Limb (tissue), 2 donors: ENCODE measurements around the gene CAB39L.

ENCODE experiments used
- DNase-seq, 2 donors: peaks; one replicate each; pipeline ENCODE4 v3.0.0-alpha.2; 2016; ENCODE audit errors: extremely low spot score in 2 of 2

CAB39L gene

DNA sequence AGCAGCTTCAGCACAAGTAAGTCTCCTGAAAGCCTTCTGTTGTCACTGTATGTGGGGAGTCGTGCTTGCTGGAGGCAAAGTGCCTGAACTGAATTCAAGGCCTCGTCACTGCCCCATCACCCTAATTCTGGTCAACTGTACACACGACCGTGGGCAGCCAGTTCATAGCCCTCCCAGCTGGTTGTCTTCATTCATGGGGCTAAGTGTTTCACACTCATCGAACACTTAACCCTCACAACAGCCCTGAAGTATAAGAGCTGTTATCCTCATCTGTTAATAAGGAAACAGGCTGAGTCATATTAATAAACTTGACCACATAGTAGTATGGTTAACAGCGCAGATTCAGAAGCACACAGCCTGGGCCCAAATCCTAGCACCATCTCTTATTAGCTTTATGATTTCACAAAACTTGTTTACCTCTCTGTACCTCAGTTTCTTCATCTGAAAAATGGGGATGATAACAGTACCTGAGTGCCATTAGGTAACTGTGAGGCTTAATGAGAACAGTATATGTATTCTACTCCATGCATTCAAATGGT, 129.5 kb downstream of the CAB39L start:
- no peak for DNase-seq

GRCh38 chr13:49311816-49312215, 132.0 kb downstream of the CAB39L start:
- no peak for DNase-seq

DNA sequence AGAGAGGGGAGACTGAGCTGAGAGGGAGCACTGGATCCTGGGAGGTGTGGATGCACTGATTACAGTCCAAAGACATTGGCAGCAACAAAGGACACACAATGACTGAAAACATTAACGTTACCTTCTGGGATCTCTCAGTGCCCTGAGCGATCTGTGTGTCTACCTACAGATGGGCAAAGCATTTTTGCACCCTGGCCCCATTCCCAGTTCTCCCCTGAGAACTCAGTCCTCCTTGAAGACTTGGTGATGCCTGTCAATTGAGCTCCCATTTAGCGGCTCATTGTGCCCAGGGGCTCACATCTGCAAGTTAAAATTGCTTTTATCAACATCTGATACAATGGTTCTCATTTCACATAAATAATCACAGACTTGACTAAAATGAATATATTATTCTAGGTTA, 133.6 kb downstream of the CAB39L start:
- DNase-seq = no peak

DNA sequence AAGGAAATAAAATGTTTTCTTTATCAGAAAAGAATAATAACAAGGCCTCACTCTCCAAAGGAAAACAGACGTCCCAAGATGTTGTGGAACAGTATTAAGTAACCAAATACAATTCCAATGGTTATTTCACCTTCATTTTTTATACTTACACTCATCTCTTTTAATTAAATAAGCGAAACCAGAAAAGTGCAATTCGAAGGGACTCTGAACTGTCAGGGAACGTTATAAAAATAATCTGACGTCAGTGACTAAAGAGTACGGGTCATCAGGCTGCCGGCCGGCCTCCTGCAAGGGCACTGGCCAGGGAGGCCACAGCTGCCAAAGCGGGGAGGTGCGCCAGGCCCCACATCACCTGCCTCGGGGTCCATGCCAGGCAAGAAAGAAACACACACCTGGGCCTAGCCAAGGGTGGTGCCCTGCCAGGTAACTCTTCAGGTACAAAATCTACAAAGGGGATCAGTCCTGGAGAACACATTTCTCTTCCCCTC, 134.9 kb downstream of the CAB39L start:
- DNase-seq = no peak

- peak in 1 of 2 donors; percentile 52 for DNase-seq
Observed at GRCh38 chr13:49308097-49308875, 135.6 kb downstream of the CAB39L start.

- no peak for DNase-seq
Observed at GRCh38 chr13:49307365-49307764, 136.5 kb downstream of the CAB39L start.

- no peak for DNase-seq
Observed at GRCh38 chr13:49305792-49306425, 138.0 kb downstream of the CAB39L start.

- DNase-seq = no peak
Observed at GRCh38 chr13:49304763-49305700, 138.8 kb downstream of the CAB39L start.

DNA sequence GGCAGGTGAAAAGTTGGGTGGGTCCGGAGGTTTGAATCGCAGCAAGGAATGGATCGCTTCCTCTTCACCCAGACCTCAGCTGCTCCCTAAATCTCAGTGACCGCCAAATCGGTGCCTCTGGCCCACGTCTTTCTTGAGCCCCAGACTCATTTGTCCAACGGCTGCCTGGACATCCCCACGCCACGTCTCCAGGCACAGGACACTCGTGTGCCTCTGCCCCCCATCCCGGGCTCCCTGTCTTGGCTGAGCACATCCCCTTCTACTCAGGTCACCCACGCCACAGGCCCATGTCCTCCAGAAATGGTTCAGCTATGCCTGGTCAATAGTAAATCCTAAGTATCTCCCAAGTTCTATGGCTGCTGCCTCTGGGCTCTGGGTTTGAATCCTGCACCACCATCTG, 139.5 kb downstream of the CAB39L start:
- DNase-seq = no peak

- DNase-seq = no peak
Observed at GRCh38 chr13:49303533-49304252, 140.2 kb downstream of the CAB39L start.

DNA sequence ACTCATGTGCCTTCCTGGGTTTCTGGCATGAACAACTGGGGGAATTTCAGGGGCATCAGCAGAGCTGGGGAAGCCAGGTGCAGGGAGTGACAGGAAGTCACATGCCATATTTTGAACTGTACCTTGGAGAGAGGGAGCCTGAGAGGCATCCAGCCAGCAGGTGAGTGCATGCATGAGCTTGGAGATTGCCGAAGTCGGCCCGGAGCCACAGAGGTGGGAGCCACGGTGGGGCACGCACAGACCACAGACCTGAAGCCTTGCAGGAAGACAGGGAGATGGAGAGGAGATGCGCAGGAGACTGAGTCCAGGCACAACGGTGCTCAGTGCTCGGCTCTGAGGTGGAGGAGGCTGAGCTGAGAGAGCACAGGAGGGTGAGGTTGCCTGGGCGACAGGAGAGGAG, 141.0 kb downstream of the CAB39L start:
- DNase-seq = no peak

DNA sequence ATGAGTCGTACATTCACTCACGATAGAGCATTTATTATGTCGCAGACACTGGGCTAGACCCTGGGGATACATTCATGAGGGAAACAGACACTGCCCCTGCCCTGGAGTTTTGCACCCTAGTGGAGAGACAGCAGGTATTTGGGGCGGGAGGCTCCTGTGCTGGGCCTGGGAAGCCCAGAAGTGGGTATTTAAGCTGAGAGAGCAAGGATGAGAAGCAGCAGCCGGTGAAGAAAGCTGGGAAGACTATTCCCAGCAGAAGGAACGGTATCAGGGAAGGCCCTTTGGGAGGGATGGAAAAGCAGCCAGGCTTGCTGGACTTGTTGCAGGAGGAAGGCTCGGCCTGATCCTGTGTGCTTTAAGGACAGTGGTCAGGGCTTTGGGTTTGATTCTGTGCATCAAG, 141.6 kb downstream of the CAB39L start:
- DNase-seq = no peak

DNA sequence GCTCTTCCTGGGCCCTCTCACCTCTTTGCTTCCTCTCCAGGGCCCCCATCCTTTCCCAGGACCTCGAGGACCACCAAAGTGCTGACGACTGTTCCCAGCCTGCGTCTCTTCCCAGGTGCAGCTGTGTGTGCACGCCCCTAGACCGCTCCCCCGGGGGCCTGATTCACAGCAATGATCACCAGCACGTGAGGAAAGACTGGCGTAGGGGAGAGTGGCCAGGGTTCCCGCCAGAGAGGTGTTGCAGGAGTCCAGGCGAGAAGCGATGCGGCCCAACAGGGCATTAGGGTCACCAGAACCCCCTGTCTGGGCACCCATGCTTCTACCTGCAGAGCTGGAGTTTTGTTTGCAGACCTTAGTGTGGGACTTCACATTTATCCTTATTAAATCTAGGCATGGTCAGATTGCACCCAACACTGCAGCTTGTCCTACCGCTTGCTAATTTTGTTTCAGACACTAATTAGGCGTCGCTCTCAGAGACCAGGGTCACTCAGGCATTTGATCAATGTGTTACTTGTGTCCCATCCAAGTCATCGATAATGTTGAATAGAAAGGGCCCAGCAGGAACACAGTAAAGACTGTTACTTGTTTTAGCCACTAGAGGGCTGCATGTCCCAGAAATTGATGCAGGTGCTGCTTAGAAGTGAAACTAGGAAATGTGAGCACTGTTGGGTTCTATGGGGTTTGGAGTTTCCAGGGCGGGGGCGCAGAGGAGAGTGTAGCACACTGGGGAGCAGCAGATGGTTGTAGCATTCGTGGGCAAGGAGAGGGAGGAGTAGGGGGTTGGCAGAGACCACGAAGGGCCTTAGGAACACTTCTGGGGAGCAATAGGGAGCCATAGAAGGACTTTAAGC, 142.9 kb downstream of the CAB39L start:
- peak in 1 of 2 donors; percentile 89 for DNase-seq

GRCh38 chr13:49300276-49300675, 143.6 kb downstream of the CAB39L start:
- DNase-seq = no peak

DNA sequence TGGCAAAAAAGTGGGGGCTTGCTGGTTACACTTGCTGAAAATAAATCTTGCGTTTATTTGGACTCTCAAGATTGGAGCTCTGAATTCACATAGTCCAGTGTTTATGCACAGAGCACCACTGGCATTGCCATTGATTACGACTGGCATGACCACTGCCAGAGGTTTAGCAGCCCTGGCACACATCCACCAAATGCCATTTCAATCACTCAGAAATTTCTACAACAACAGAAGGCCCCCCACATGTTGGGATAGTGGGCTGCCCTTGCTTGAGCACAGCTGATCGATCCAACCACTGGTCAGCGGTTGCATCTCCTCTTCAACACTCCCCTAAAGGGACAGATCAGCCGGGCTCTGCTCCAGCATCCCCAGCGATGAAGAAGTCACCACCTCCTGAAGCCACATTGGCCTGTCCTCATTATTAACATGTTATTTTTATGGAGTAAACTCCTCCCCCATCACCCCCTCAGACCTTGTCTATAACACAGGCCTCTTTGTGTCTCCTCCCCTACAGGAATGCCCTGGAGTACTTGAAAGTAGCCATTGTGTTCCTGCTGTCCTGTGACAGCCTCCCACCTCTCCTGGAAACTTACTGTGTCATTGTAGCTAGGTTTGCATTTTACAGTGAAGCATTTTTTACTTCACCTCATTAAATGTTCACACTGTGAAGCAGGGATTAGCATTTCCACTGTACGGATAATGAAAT, 144.8 kb downstream of the CAB39L start:
- no peak for DNase-seq

DNA sequence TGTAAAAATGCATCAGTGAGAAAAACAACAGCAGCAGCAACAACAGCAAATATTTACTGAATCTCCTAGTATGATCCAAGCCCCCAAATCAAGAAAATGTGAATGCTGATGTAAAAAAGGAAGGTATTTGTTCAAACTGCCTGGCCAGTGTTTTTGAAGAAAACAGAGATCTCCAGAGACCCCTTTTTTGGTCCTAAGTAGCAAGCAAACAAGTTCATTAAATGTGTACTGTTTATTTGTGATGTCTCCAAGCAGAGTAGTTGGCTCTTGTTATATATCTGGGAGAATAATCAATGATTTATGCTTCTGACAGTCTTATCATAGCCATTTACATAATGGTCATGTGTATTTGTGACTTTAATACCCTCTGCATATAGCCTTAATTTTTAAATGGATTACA, 145.4 kb downstream of the CAB39L start:
- DNase-seq = no peak

- no peak for DNase-seq
Observed at GRCh38 chr13:49297338-49297737, 146.5 kb downstream of the CAB39L start.

GRCh38 chr13:49296659-49297058, 147.2 kb downstream of the CAB39L start:
- DNase-seq = no peak

GRCh38 chr13:49295244-49295643, 148.6 kb downstream of the CAB39L start:
- DNase-seq = no peak
